ENCODE measurements around the gene NR4A3. TPM values are rescaled to one million over a fixed set of nuclear protein-coding genes. Genes with fewer than 3 reads are reported as not detected.

NR4A3 gene
- total and polyA plus RNA-seq, 2 experiments from 2014 or later, result 0.10 to 0.17 TPM

- Mint-ChIP-seq H3K27me3 (ENCODE audit: insufficient read depth, low read depth, poor library complexity) (no peaks in the 10 kb centered on the region), H3K36me3 (ENCODE audit: low read depth) (no peaks in the 10 kb centered on the region)
- H2AFZ ChIP-seq, result no peak overlapping the region
Observed at GRCh38 chr9:99911600-99911999, 89.9 kb downstream of the NR4A3 start.

More at GRCh38 chr9:99911600-99911999, 89.9 kb downstream of the NR4A3 start:
- Histone ChIP-seq H3K4me1 (ENCODE audit: insufficient read depth) (peaks cover 33% of the 10 kb centered on the region), H3K27me3 (ENCODE audit: insufficient read depth) (no peaks in the 10 kb centered on the region), H3K27ac (ENCODE audit: low read depth) (no peak overlapping the region), H3K4me3 (no peak overlapping the region), H4K20me1 (replicated peaks; ENCODE audit: insufficient read depth) (no peaks in the 10 kb centered on the region), H3F3A (replicated peaks; ENCODE audit: low read depth) (no peaks in the 10 kb centered on the region), H3K36me3 (ENCODE audit: insufficient read depth) (no peaks in the 10 kb centered on the region), H3K9me2 (ENCODE audit: insufficient read depth) (no peaks in the 10 kb centered on the region), H3K79me2 (replicated peaks; ENCODE audit: insufficient read depth) (peaks cover 10% of the 10 kb centered on the region; the same call in 1 of the 2 replicates), H3K4me2 (no peak overlapping the region)
- Mint-ChIP-seq H3K4me1 (peaks cover 24% of the 10 kb centered on the region), H3K4me3 (no peak overlapping the region), H3K27ac (no peak overlapping the region), H3K9me3 (no peaks in the 10 kb centered on the region)
- TF ChIP-seq CREB1 (CRISPR knock-in tag; IDR thresholded peaks at IDR 0.05; ENCODE audit: low read depth) (no peak), ZNF331 (CRISPR knock-in tag; IDR thresholded peaks at IDR 0.05; ENCODE audit: low read depth) (no peak), EZH2phosphoT487 (IDR thresholded peaks at IDR 0.05; ENCODE audit: unreplicated experiment) (no peak), POLR2AphosphoS5 (IDR thresholded peaks at IDR 0.05; ENCODE audit: low read depth) (no peak), REST (IDR thresholded peaks at IDR 0.05; ENCODE audit: unreplicated experiment) (no peak), CTCF (conservative IDR thresholded peaks at IDR 0.05; ENCODE audit: low read depth in 2 of 2) (no peak), JUNB (IDR thresholded peaks at IDR 0.05; ENCODE audit: unreplicated experiment) (no peak), EZH2 (IDR thresholded peaks at IDR 0.05; ENCODE audit: low read depth, unreplicated experiment) (no peak), NANOG (IDR thresholded peaks at IDR 0.05; ENCODE audit: borderline replicate concordance) (no peak), ZNF114 (CRISPR knock-in tag; IDR thresholded peaks at IDR 0.05) (no peak), ETS1 (IDR thresholded peaks at IDR 0.05) (no peak), ZNF462 (CRISPR knock-in tag; IDR thresholded peaks at IDR 0.05) (no peak), STAT1 (IDR thresholded peaks at IDR 0.05; ENCODE audit: unreplicated experiment) (no peak)
- no peak for ATAC-seq
- no peak for DNase-seq (ENCODE audit: low spot score)

All from GM23338 (cell line).